ENCODE measurements around the gene DNMT3B.

DNMT3B gene

DNA sequence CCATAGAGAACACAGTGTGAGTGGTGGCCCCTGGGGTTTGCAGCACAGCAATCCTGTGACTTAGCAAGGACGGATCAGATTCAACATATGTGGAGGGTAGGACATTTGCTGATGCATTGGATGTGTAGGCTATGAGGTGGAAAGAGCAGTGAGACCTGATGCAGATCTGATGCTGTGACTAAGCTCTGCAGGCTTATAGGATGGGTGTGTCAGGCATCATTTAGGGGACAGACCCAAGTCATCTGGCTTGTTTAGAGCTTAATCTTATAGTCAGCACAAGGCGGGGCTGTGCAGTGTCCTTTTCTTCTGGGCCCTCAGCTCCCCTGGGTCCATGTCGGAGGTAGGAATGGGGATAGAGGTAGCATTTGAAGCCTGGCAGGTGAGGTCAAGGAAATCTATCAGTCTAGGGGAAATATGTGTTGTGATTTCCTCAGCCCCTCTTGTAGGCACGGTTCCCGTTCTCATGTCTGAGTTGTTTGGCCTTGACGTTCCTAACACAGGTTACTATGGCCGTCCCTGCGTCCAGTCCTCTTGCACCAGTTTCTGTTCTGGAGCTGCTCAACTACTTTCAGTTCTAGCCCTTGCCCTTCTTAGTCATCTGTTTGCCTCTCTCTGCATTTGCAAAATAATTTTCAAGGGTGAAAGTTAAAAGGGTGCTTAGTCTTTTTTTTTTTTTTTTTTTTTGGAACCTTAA is 42.0 kb downstream of the DNMT3B start:
- TF ChIP-seq, protein P1, sequence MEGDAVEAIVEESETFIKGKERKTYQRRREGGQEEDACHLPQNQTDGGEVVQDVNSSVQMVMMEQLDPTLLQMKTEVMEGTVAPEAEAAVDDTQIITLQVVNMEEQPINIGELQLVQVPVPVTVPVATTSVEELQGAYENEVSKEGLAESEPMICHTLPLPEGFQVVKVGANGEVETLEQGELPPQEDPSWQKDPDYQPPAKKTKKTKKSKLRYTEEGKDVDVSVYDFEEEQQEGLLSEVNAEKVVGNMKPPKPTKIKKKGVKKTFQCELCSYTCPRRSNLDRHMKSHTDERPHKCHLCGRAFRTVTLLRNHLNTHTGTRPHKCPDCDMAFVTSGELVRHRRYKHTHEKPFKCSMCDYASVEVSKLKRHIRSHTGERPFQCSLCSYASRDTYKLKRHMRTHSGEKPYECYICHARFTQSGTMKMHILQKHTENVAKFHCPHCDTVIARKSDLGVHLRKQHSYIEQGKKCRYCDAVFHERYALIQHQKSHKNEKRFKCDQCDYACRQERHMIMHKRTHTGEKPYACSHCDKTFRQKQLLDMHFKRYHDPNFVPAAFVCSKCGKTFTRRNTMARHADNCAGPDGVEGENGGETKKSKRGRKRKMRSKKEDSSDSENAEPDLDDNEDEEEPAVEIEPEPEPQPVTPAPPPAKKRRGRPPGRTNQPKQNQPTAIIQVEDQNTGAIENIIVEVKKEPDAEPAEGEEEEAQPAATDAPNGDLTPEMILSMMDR (IDR thresholded peaks at IDR 0.05; ENCODE audit: control insufficient read depth, extremely low read depth, insufficient read depth) = no peak
- H3K4me3 ChIP-seq (ENCODE audit: low read depth, low read length) = no peak overlapping the region
- no peak for DNase-seq (ENCODE audit: low read depth)

DNA sequence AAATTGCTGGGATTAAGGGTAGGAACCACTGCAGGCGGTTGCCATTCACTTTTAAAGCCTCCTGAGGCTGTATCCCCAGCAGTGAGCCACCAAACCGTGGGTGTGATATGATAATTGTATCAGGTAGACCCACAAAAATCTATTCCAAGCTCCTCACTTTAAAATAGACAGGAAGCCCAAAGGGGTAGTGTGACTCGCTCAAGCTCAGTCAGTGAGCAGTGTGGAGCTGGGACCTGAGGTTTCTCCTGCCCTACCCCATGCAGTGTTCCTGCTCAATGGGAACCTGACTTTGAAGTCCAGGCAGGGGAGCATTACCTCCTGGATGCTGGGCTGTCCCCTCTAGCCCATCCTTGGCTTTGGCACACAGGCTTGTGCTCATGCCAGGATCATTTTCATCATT is 42.6 kb downstream of the DNMT3B start:
- TF ChIP-seq, protein P1 (IDR thresholded peaks at IDR 0.05; ENCODE audit: control insufficient read depth, extremely low read depth, insufficient read depth) = no peak
- DNase-seq (ENCODE audit: low read depth) = no peak
- H3K4me3 ChIP-seq (ENCODE audit: low read depth, low read length) = no peak overlapping the region

DNA sequence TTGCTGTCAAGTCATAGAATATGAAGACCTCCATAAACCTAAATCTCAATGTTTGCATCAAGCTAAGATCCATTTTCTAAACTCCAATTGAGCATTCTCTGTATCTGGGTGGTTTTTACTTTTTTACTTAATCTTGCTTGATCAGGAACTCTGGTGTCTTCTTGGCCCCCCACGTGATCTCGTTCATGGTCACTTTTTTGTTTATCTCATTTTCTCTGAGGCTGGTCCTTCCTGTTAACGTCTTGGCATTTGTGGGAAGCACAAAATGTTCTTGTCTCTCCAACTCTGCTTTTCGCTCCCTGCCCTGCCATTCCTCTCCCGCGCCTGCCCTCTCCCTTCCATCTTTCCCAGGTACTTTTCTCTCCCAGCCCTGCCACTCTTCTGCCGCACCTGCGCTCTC is 43.5 kb downstream of the DNMT3B start:
- no peak overlapping the region for H3K4me3 ChIP-seq (ENCODE audit: low read depth, low read length)
- DNase-seq (ENCODE audit: low read depth) = no peak
- TF ChIP-seq, protein P1 (IDR thresholded peaks at IDR 0.05; ENCODE audit: control insufficient read depth, extremely low read depth, insufficient read depth) = no peak

DNA sequence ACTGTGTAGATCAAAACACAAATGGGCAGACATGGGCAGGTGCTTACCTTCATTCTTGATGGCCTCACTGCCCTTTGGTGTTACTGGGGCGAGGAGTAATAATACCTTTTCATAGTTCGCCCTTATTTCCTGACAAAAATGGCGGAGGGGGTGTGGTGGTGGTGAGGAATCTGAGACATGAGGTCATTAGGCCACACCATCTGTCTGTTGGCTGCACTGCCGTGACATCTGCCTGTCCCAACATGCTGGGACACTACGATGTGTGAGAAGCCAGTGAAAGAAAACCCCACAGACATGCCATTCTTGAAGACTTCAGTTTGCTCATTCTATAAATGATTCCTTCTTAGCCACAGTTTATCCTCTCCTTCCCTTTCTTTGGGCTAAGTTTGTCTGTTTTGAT is 44.2 kb downstream of the DNMT3B start:
- no peak for DNase-seq (ENCODE audit: low read depth)
- TF ChIP-seq, protein P1 (IDR thresholded peaks at IDR 0.05; ENCODE audit: control insufficient read depth, extremely low read depth, insufficient read depth) = no peak
- no peak overlapping the region for H3K4me3 ChIP-seq (ENCODE audit: low read depth, low read length)

DNA sequence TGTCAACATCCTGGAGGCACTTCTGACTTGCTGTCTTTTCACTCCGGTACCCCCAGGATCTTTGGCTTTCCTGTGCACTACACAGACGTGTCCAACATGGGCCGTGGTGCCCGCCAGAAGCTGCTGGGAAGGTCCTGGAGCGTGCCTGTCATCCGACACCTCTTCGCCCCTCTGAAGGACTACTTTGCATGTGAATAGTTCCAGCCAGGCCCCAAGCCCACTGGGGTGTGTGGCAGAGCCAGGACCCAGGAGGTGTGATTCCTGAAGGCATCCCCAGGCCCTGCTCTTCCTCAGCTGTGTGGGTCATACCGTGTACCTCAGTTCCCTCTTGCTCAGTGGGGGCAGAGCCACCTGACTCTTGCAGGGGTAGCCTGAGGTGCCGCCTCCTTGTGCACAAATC is 45.5 kb downstream of the DNMT3B start:
- no peak overlapping the region for H3K4me3 ChIP-seq (ENCODE audit: low read depth, low read length)
- no peak for DNase-seq (ENCODE audit: low read depth)
- TF ChIP-seq, protein P1 (IDR thresholded peaks at IDR 0.05; ENCODE audit: control insufficient read depth, extremely low read depth, insufficient read depth) = no peak

DNA sequence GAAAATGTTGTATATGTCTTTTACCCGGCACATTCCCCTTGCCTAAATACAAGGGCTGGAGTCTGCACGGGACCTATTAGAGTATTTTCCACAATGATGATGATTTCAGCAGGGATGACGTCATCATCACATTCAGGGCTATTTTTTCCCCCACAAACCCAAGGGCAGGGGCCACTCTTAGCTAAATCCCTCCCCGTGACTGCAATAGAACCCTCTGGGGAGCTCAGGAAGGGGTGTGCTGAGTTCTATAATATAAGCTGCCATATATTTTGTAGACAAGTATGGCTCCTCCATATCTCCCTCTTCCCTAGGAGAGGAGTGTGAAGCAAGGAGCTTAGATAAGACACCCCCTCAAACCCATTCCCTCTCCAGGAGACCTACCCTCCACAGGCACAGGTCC is 46.3 kb downstream of the DNMT3B start:
- DNase-seq (ENCODE audit: low read depth) = no peak
- TF ChIP-seq, protein P1 (IDR thresholded peaks at IDR 0.05; ENCODE audit: control insufficient read depth, extremely low read depth, insufficient read depth) = no peak
- no peak overlapping the region for H3K4me3 ChIP-seq (ENCODE audit: low read depth, low read length)

DNA sequence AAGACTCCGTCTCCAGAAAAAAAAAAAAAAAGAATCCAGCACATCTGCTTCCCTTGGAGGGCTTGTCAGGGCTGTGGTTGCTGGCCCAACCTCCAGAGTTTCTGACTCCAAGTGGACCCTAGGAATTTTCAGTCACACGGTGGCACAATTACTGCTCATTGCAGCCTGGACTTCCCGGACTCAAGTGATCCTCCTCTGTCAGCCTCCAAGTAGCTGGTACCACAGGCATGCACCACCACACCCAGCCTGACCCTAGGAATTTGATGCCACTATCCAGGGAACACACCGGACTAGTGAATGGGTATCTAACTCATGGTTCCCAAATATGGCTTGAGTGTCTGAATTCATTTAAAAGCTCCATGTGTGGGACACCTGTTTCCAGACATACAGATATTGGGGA is 47.7 kb downstream of the DNMT3B start:
- no peak for DNase-seq (ENCODE audit: low read depth)

More for the DNA sequence above, 47.7 kb downstream of the DNMT3B start:
- H3K4me3 ChIP-seq (ENCODE audit: low read depth, low read length) = no peak overlapping the region
- TF ChIP-seq, protein P1 (IDR thresholded peaks at IDR 0.05; ENCODE audit: control insufficient read depth, extremely low read depth, insufficient read depth) = no peak
